Thoracic aorta (tissue), 2 donors: ENCODE results near the gene ZNF718. TPM values are rescaled to one million over a fixed set of nuclear protein-coding genes. Genes with fewer than 3 reads are reported as not detected.
A peak's percentile ranks its signal among the peaks of the same experiment; 100 is the strongest.
"Not testable (repeated sequence)": the region's sequence is repeated elsewhere in the genome, so short reads cannot be mapped to it uniquely, and the experiment has no call there.

ENCODE experiments used
- ATAC-seq: fragments of 150-250 bp; one replicate; pipeline ENCODE4 v1.8.0; 2017; ENCODE audit warnings: low read depth; ENCODE audit not compliant: insufficient number of reproducible peaks, low FRiP score
- DNase-seq: peaks from one replicate; pipeline ENCODE4 v3.0.0-alpha.2; 2020; ENCODE audit warnings: low spot score
- H3K27ac ChIP-seq, 2 donors: fragments of 200-600 bp; sonication (generic); 1 replicate in 1 of 2; 2 replicates in 1 of 2; pipeline ENCODE4 v1.5.1; 2016; ENCODE audit warnings: mild to moderate bottlenecking in 2 of 2, moderate library complexity in 2 of 2
- H3K27me3 ChIP-seq: fragments of 200-600 bp; sonication (generic); replicated peaks from 2 replicates; pipeline ENCODE4 v1.6.0; 2016; ENCODE audit warnings: mild to moderate bottlenecking; ENCODE audit not compliant: insufficient read depth
- H3K36me3 ChIP-seq: fragments of 200-600 bp; sonication (generic); one replicate; pipeline ENCODE4 v1.5.1; 2016
- H3K4me1 ChIP-seq, 2 donors: fragments of 200-600 bp; sonication (generic); 1 replicate in 1 of 2; 2 replicates in 1 of 2; pipeline versions ENCODE4 v1.5.1 to v1.6.0; 2016; ENCODE audit warnings: low read depth in 2 of 2, mild to moderate bottlenecking in 1 of 2; ENCODE audit not compliant: control insufficient read depth in 1 of 2
- H3K4me3 ChIP-seq: fragments of 200-600 bp; sonication (generic); 2 replicates; pipeline ENCODE4 v1.5.1; 2016; ENCODE audit warnings: mild to moderate bottlenecking
- H3K9me3 ChIP-seq: fragments of 200-600 bp; sonication (generic); 2 replicates; pipeline ENCODE4 v1.5.1; 2016
- CTCF ChIP-seq: fragments of 200-600 bp; sonication (generic); IDR thresholded peaks from one replicate; pipeline ENCODE4 v1.5.1; 2019; ENCODE audit warnings: antibody characterized with exemption
- total RNA-seq, 2 donors: library from RNA; depleted of rRNA; stranded (reverse); fragments of >200 nt; gene quantifications; one replicate each; pipeline versions ENCODE4 v1.1.0 to v1.2.3, GENCODE V29; 2016

ZNF718 gene
- 10 to 100 TPM; 10.4 to 11.5 TPM for total RNA-seq

- no peaks in the 10 kb centered on the region for H3K27me3 ChIP-seq
- H3K9me3 ChIP-seq: peaks cover 16% of the 10 kb centered on the region
- peak within 1 kb of the TSS; percentile 84 for H3K4me3 ChIP-seq
- peak; percentile 100 for ATAC-seq
- peak; percentile 85 for DNase-seq
- TF ChIP-seq CTCF: no peak
- peaks cover 9 to 18% of the 10 kb centered on the region in 2 donors for H3K4me1 ChIP-seq
- no peaks in the 10 kb centered on the region for H3K36me3 ChIP-seq
- peak within 1 kb of the TSS; percentile 74 to 82 for H3K27ac ChIP-seq
Measured at GRCh38 chr4:124275-125081, at the start of gene ZNF718. Gene ZNF718 (plus strand): TSS chr4:124501. CDS start chr4:124671, 170 bp downstream.

- Histone ChIP-seq H3K4me3 (peak overlapping the region; percentile 38), H3K27ac (no peak overlapping the region), H3K9me3 (peaks cover 93% of the 10 kb centered on the region), H3K4me1 (no peaks in the 10 kb centered on the region), H3K36me3 (peaks cover 46% of the 10 kb centered on the region), H3K27me3 (no peaks in the 10 kb centered on the region)
- no peak for DNase-seq
- ATAC-seq: no peak
- TF ChIP-seq CTCF: no peak
Measured at GRCh38 chr4:85951-86350, 38.4 kb upstream of the ZNF718 start.

GRCh38 chr4:86559-87324 lies 37.6 kb upstream of the ZNF718 start:
- peaks cover 93% of the 10 kb centered on the region for H3K9me3 ChIP-seq
- peaks cover 39% of the 10 kb centered on the region for H3K36me3 ChIP-seq
- DNase-seq, H3K27me3 ChIP-seq, H3K4me1 ChIP-seq, ATAC-seq, H3K27ac ChIP-seq: not testable (repeated sequence)
- H3K4me3 ChIP-seq: peak overlapping the region; percentile 38

GRCh38 chr4:98386-98785 lies 25.9 kb upstream of the ZNF718 start:
- no peak for TF ChIP-seq CTCF
- Histone ChIP-seq H3K36me3 (no peaks in the 10 kb centered on the region), H3K27ac (no peak overlapping the region), H3K27me3 (no peaks in the 10 kb centered on the region), H3K9me3 (peaks cover 82% of the 10 kb centered on the region), H3K4me3 (no peak overlapping the region), H3K4me1 (no peaks in the 10 kb centered on the region)
- DNase-seq (no peak), ATAC-seq (no peak)

- Histone ChIP-seq H3K4me3 (no peak overlapping the region), H3K27ac (no peak overlapping the region), H3K27me3 (no peaks in the 10 kb centered on the region), H3K36me3 (no peaks in the 10 kb centered on the region), H3K4me1 (no peaks in the 10 kb centered on the region), H3K9me3 (peaks cover 69% of the 10 kb centered on the region)
- no peak for ATAC-seq
- TF ChIP-seq CTCF: no peak
- no peak for DNase-seq
Measured at GRCh38 chr4:99863-100262, 24.4 kb upstream of the ZNF718 start.
